ENCODE results near the gene CNTD1. TPM values are rescaled to one million over a fixed set of nuclear protein-coding genes. Genes with fewer than 3 reads are reported as not detected.
"Not testable (repeated sequence)": the region's sequence is repeated elsewhere in the genome, so short reads cannot be mapped to it uniquely, and the experiment has no call there.

The CNTD1 gene
- total RNA-seq, 3 donors from 2014 or later = not detected

GRCh38 chr17:42844271-42844670 is 45.6 kb downstream of the CNTD1 start, which contains the start of gene AOC2:
AOC2 (plus strand) TSS chr17:42844580; CDS start chr17:42844627, 47 bp downstream.
- Mint-ChIP-seq H3K36me3 (ENCODE audit: insufficient read depth) (peaks cover 29% of the 10 kb centered on the region), H3K4me3 (no peak within 1 kb of the TSS), H3K4me1 (ENCODE audit: low read depth) (peaks cover 11% of the 10 kb centered on the region), H3K9me3 (no peaks in the 10 kb centered on the region), H3K27me3 (ENCODE audit: low read depth) (no peaks in the 10 kb centered on the region)
- DNase-seq = no peak
- no peak for ATAC-seq

GRCh38 chr17:42844761-42845555 is 46.3 kb downstream of the CNTD1 start:
- Mint-ChIP-seq H3K36me3 (ENCODE audit: insufficient read depth) (peaks cover 25% of the 10 kb centered on the region), H3K4me1 (ENCODE audit: low read depth) (peaks cover 11% of the 10 kb centered on the region), H3K9me3 (no peaks in the 10 kb centered on the region), H3K4me3 (no peak overlapping the region), H3K27me3 (ENCODE audit: low read depth) (no peaks in the 10 kb centered on the region)
- DNase-seq (no peak), ATAC-seq (no peak)

GRCh38 chr17:42845556-42845917 is 46.9 kb downstream of the CNTD1 start:
- H3K4me1 Mint-ChIP-seq (ENCODE audit: low read depth) = peaks cover 11% of the 10 kb centered on the region
- no peak for DNase-seq
- H3K9me3 Mint-ChIP-seq = no peaks in the 10 kb centered on the region
- no peaks in the 10 kb centered on the region for H3K27me3 Mint-ChIP-seq (ENCODE audit: low read depth)
- peak in 1 of 2 donors; percentile 2 for ATAC-seq
- no peak overlapping the region for H3K4me3 Mint-ChIP-seq
- peaks cover 25% of the 10 kb centered on the region for H3K36me3 Mint-ChIP-seq (ENCODE audit: insufficient read depth)

- Mint-ChIP-seq H3K4me3 (no peak overlapping the region), H3K27me3 (ENCODE audit: low read depth) (no peaks in the 10 kb centered on the region), H3K36me3 (ENCODE audit: insufficient read depth) (peaks cover 25% of the 10 kb centered on the region), H3K4me1 (ENCODE audit: low read depth) (peaks cover 11% of the 10 kb centered on the region), H3K9me3 (no peaks in the 10 kb centered on the region)
- peak; percentile 68 to 83 for ATAC-seq
- no peak for DNase-seq
Observed at GRCh38 chr17:42845918-42846593, 47.4 kb downstream of the CNTD1 start.

GRCh38 chr17:42846594-42847280 is 48.1 kb downstream of the CNTD1 start:
- H3K4me1 Mint-ChIP-seq (ENCODE audit: low read depth) = peaks cover 11% of the 10 kb centered on the region
- H3K27me3 Mint-ChIP-seq (ENCODE audit: low read depth) = no peaks in the 10 kb centered on the region
- DNase-seq = no peak
- H3K36me3 Mint-ChIP-seq (ENCODE audit: insufficient read depth) = peaks cover 21% of the 10 kb centered on the region
- no peaks in the 10 kb centered on the region for H3K9me3 Mint-ChIP-seq
- ATAC-seq = no peak
- H3K4me3 Mint-ChIP-seq = no peak overlapping the region

- Mint-ChIP-seq H3K9me3 (no peaks in the 10 kb centered on the region), H3K27me3 (ENCODE audit: low read depth) (no peaks in the 10 kb centered on the region), H3K4me1 (ENCODE audit: low read depth) (peaks cover 11% of the 10 kb centered on the region), H3K4me3 (no peak overlapping the region), H3K36me3 (ENCODE audit: insufficient read depth) (peaks cover 10% of the 10 kb centered on the region)
- DNase-seq (no peak), ATAC-seq (no peak)
Observed at GRCh38 chr17:42848093-42848492, 49.4 kb downstream of the CNTD1 start.

GRCh38 chr17:42849031-42849430 is 50.4 kb downstream of the CNTD1 start:
- no peaks in the 10 kb centered on the region for H3K27me3 Mint-ChIP-seq (ENCODE audit: low read depth)
- H3K4me3 Mint-ChIP-seq = no peak overlapping the region
- H3K4me1 Mint-ChIP-seq (ENCODE audit: low read depth) = peaks cover 11% of the 10 kb centered on the region
- peaks cover 7% of the 10 kb centered on the region for H3K36me3 Mint-ChIP-seq (ENCODE audit: insufficient read depth)
- no peak for ATAC-seq
- no peak for DNase-seq
- H3K9me3 Mint-ChIP-seq = no peaks in the 10 kb centered on the region

- DNase-seq = no peak
- Mint-ChIP-seq H3K36me3 (ENCODE audit: insufficient read depth) (peaks cover 7% of the 10 kb centered on the region), H3K4me3 (no peak overlapping the region), H3K4me1 (ENCODE audit: low read depth) (peaks cover 11% of the 10 kb centered on the region), H3K9me3 (no peaks in the 10 kb centered on the region), H3K27me3 (ENCODE audit: low read depth) (no peaks in the 10 kb centered on the region)
- no peak for ATAC-seq
Observed at GRCh38 chr17:42849451-42850181, 51.0 kb downstream of the CNTD1 start.

GRCh38 chr17:42850954-42851353 is 52.3 kb downstream of the CNTD1 start, which contains the start of gene AOC3:
AOC3 (plus strand) TSS chr17:42851199; CDS start chr17:42851344, 145 bp downstream.
- no peaks in the 10 kb centered on the region for H3K36me3 Mint-ChIP-seq (ENCODE audit: insufficient read depth)
- H3K9me3 Mint-ChIP-seq = no peaks in the 10 kb centered on the region
- ATAC-seq = no peak

GRCh38 chr17:42851371-42852240 is 52.9 kb downstream of the CNTD1 start:
- not testable (repeated sequence) for H3K27me3 Mint-ChIP-seq (ENCODE audit: low read depth); H3K4me3 Mint-ChIP-seq; H3K9me3 Mint-ChIP-seq; H3K4me1 Mint-ChIP-seq (ENCODE audit: low read depth); ATAC-seq; DNase-seq; H3K36me3 Mint-ChIP-seq (ENCODE audit: insufficient read depth)

More at GRCh38 chr17:42850954-42851353, 52.3 kb downstream of the CNTD1 start, which contains the start of gene AOC3:
- peaks cover 4% of the 10 kb centered on the region for H3K4me1 Mint-ChIP-seq (ENCODE audit: low read depth)
- DNase-seq = no peak
- no peaks in the 10 kb centered on the region for H3K27me3 Mint-ChIP-seq (ENCODE audit: low read depth)
- H3K4me3 Mint-ChIP-seq = no peak within 1 kb of the TSS

GRCh38 chr17:42852351-42852750 is 53.7 kb downstream of the CNTD1 start:
- ATAC-seq (no peak), DNase-seq (no peak)
- no peak overlapping the region for H3K4me3 Mint-ChIP-seq
- H3K9me3 Mint-ChIP-seq = no peaks in the 10 kb centered on the region
- no peaks in the 10 kb centered on the region for H3K36me3 Mint-ChIP-seq (ENCODE audit: insufficient read depth)
- H3K4me1 Mint-ChIP-seq (ENCODE audit: low read depth) = no peaks in the 10 kb centered on the region
- peaks cover 2% of the 10 kb centered on the region for H3K27me3 Mint-ChIP-seq (ENCODE audit: low read depth)

- no peaks in the 10 kb centered on the region for H3K36me3 Mint-ChIP-seq (ENCODE audit: insufficient read depth)
- ATAC-seq (no peak), DNase-seq (no peak)
- H3K4me1 Mint-ChIP-seq (ENCODE audit: low read depth) = no peaks in the 10 kb centered on the region
- H3K9me3 Mint-ChIP-seq = no peaks in the 10 kb centered on the region
- H3K4me3 Mint-ChIP-seq = no peak overlapping the region
- peaks cover 2% of the 10 kb centered on the region for H3K27me3 Mint-ChIP-seq (ENCODE audit: low read depth)
Observed at GRCh38 chr17:42853004-42853403, 54.3 kb downstream of the CNTD1 start.

GRCh38 chr17:42853597-42853967 is 54.9 kb downstream of the CNTD1 start:
- H3K36me3 Mint-ChIP-seq (ENCODE audit: insufficient read depth) = no peaks in the 10 kb centered on the region
- no peak overlapping the region for H3K4me3 Mint-ChIP-seq
- H3K9me3 Mint-ChIP-seq = no peaks in the 10 kb centered on the region
- peaks cover 2% of the 10 kb centered on the region for H3K27me3 Mint-ChIP-seq (ENCODE audit: low read depth)
- ATAC-seq (no peak), DNase-seq (no peak)
- no peaks in the 10 kb centered on the region for H3K4me1 Mint-ChIP-seq (ENCODE audit: low read depth)
